SK-N-MC (cell line): Measurements from ENCODE around the gene EVA1B.

Source experiments
- EZH2 ChIP-seq: fragments of 200-600 bp; sonication (generic); IDR thresholded peaks from one replicate; pipeline ENCODE4 v1.6.1; 2017; ENCODE audit warnings: antibody characterized with exemption
- FOXP2 ChIP-seq: optimal IDR thresholded peaks from 2 replicates; pipeline ENCODE3; 2011; ENCODE audit warnings: mild to moderate bottlenecking, moderate library complexity; ENCODE audit not compliant: insufficient read depth; ENCODE audit errors: extremely low read length, control extremely low read depth

DNA sequence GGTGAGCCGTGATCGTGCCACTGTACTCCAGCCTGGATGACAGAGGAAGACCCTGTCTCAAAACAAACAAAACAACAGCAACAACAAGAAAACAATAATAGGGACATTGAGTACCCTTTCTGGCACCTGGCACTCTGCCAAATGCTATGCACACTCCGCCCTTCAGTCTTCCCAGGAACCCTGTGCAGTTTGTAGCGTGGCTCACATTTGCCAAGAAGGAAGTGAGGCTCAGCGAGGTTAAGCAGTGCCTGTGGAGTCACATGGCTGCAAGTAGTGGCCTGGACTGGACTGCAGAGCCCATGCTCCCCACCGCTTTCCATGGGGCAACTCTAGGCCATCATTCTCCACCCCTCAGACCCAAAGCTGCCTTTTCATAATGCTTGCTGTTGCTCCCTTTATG lies 5.3 kb upstream of the EVA1B start:
- no peak for TF ChIP-seq EZH2
- no peak for TF ChIP-seq FOXP2
